Prostate gland (tissue), 2 donors: ENCODE data around the gene SASH3. TPM values are rescaled to one million over a fixed set of nuclear protein-coding genes. Genes with fewer than 3 reads are reported as not detected.

Experiments used
- DNase-seq: peaks from one replicate; pipeline ENCODE4 v3.0.0-alpha.2; 2019; ENCODE audit warnings: low spot score
- H3K27ac ChIP-seq, 2 donors: fragments of 200-600 bp; sonication (generic); 2 replicates each; pipeline ENCODE4 v1.5.1; 2017 to 2019
- H3K27me3 ChIP-seq: fragments of 200-600 bp; sonication (generic); replicated peaks from 2 replicates; pipeline ENCODE4 v1.5.1; 2019; ENCODE audit not compliant: insufficient read depth
- H3K36me3 ChIP-seq, 2 donors: fragments of 200-600 bp; sonication (generic); 1 replicate in 1 of 2; 2 replicates in 1 of 2; pipeline versions ENCODE4 v1.5.1 to v1.8.1; 2017 to 2019
- H3K4me1 ChIP-seq: fragments of 200-600 bp; sonication (generic); replicated peaks from 2 replicates; pipeline ENCODE4 v1.5.1; 2019
- H3K4me3 ChIP-seq, 2 donors: fragments of 200-600 bp; sonication (generic); 2 replicates each; pipeline ENCODE4 v1.5.1; 2017 to 2019
- H3K9me3 ChIP-seq: fragments of 200-600 bp; sonication (generic); 2 replicates; pipeline ENCODE4 v1.5.1; 2017
- CTCF ChIP-seq, 4 experiments: fragments of 200-600 bp in 2 of 4; fragments of 450-650 bp in 2 of 4; sonication (generic) in 2 of 4; IDR thresholded peaks; 1 replicate in 3 of 4; 2 replicates in 1 of 4; pipeline ENCODE4 v1.5.1; 2016 to 2019; ENCODE audit warnings: antibody characterized with exemption in 4 of 4, mild to moderate bottlenecking in 2 of 4, moderate library complexity in 2 of 4
- POLR2A ChIP-seq: fragments of 450-650 bp; IDR thresholded peaks from one replicate; pipeline ENCODE4 v1.6.1; 2016; ENCODE audit warnings: antibody characterized with exemption, mild to moderate bottlenecking
- POLR2AphosphoS5 ChIP-seq: sonication (generic); formaldehyde crosslinking; IDR thresholded peaks from one replicate; pipeline ENCODE4 v1.6.1; 2017; ENCODE audit warnings: antibody characterized with exemption
- WGBS: methylation state at CpG from one replicate; pipeline ENCODE4 v1.1.5; 2018; 5-methylcytosine and 5-hydroxymethylcytosine counted together
- intact Hi-C: fragments of 100-400 bp; cut with DNase I; formaldehyde crosslinking; loops from one replicate; pipeline ENCODE4 v1.14.2; 2022
- total RNA-seq, 2 donors: library from RNA; depleted of rRNA; stranded (reverse); fragments of >200 nt; gene quantifications; one replicate each; pipeline ENCODE4 v1.1.0, GENCODE V29; 2016

SASH3 gene
- total RNA-seq, result 1 to 10 TPM; 2.2 to 5.8 TPM

GRCh38 chrX:129779747-129780146 is at the start of gene SASH3:
TSS of gene SASH3 (plus strand) at chrX:129779949. CDS start at chrX:129780098, 149 bp downstream.
- Histone ChIP-seq H3K36me3 (no peaks in the 10 kb centered on the region), H3K4me1 (no peaks in the 10 kb centered on the region), H3K27ac (no peak within 1 kb of the TSS), H3K27me3 (no peaks in the 10 kb centered on the region), H3K4me3 (no peak within 1 kb of the TSS), H3K9me3 (no peaks in the 10 kb centered on the region)
- TF ChIP-seq POLR2AphosphoS5, result no peak
- no peak for TF ChIP-seq POLR2A
- no peak for TF ChIP-seq CTCF (IDR thresholded peaks at IDR 0.05)
- 79% methylated on average over 11 of the region's 13 CpGs for WGBS
- DNase-seq, result no peak
- intact Hi-C loops, result no loop called here

- H3K27ac ChIP-seq, result no peak overlapping the region
- no peak for DNase-seq
- no peaks in the 10 kb centered on the region for H3K9me3 ChIP-seq
- no peaks in the 10 kb centered on the region for H3K4me1 ChIP-seq
- TF ChIP-seq POLR2AphosphoS5, result no peak
- TF ChIP-seq CTCF (IDR thresholded peaks at IDR 0.05), result no peak
- TF ChIP-seq POLR2A, result no peak
- no peaks in the 10 kb centered on the region for H3K36me3 ChIP-seq
- no peaks in the 10 kb centered on the region for H3K27me3 ChIP-seq
- H3K4me3 ChIP-seq, result no peak overlapping the region
- intact Hi-C loops, result no loop called here
- whole genome bisulfite sequencing, result 85% methylated on average over 2 of the region's 2 CpGs
Observed at GRCh38 chrX:129731228-129731627, 48.5 kb upstream of the SASH3 start.

GRCh38 chrX:129732857-129733256 is 46.9 kb upstream of the SASH3 start:
- H3K36me3 ChIP-seq, result no peaks in the 10 kb centered on the region
- 100% methylated on average over 2 of the region's 2 CpGs for WGBS
- TF ChIP-seq POLR2AphosphoS5 (no peak), POLR2A (no peak), CTCF (IDR thresholded peaks at IDR 0.05) (no peak)
- no peak for DNase-seq
- no peaks in the 10 kb centered on the region for H3K4me1 ChIP-seq
- no peak overlapping the region for H3K4me3 ChIP-seq
- H3K9me3 ChIP-seq, result no peaks in the 10 kb centered on the region
- intact Hi-C loops, result no loop called here
- H3K27me3 ChIP-seq, result no peaks in the 10 kb centered on the region
- no peak overlapping the region for H3K27ac ChIP-seq

GRCh38 chrX:129733335-129733734 is 46.4 kb upstream of the SASH3 start:
- DNase-seq, result no peak
- intact Hi-C loops, result no loop called here
- no peak for TF ChIP-seq POLR2AphosphoS5
- TF ChIP-seq POLR2A, result no peak
- no peak for TF ChIP-seq CTCF (IDR thresholded peaks at IDR 0.05)
- H3K9me3 ChIP-seq, result no peaks in the 10 kb centered on the region
- H3K4me1 ChIP-seq, result no peaks in the 10 kb centered on the region
- no peaks in the 10 kb centered on the region for H3K27me3 ChIP-seq
- WGBS, result no CpG with 5 or more reads among the region's 4 CpGs
- no peak overlapping the region for H3K4me3 ChIP-seq
- H3K36me3 ChIP-seq, result no peaks in the 10 kb centered on the region
- H3K27ac ChIP-seq, result no peak overlapping the region

- DNase-seq, result no peak
- Histone ChIP-seq H3K4me1 (no peaks in the 10 kb centered on the region), H3K27ac (no peak overlapping the region), H3K27me3 (no peaks in the 10 kb centered on the region), H3K9me3 (no peaks in the 10 kb centered on the region), H3K4me3 (no peak overlapping the region), H3K36me3 (no peaks in the 10 kb centered on the region)
- no peak for TF ChIP-seq CTCF (IDR thresholded peaks at IDR 0.05)
- TF ChIP-seq POLR2AphosphoS5, result no peak
- TF ChIP-seq POLR2A, result no peak
- intact Hi-C loops, result no loop called here
- WGBS, result 85% methylated on average over 6 of the region's 6 CpGs
Observed at GRCh38 chrX:129736491-129736890, 43.3 kb upstream of the SASH3 start.
